MM.1S (cell line): ENCODE data around the gene ATXN1.

Source experiments
- DNase-seq: peaks from one replicate; pipeline ENCODE4 v3.0.0-alpha.2; 2015
- H2AFZ ChIP-seq: fragments of 300-600 bp; sonication (generic); 2 replicates; pipeline ENCODE4 v1.6.0; 2016; ENCODE audit warnings: antibody characterized with exemption, low read length
- H3F3A ChIP-seq: fragments of 300-600 bp; sonication (generic); 2 replicates; pipeline ENCODE4 v1.6.1; 2016; ENCODE audit warnings: mild to moderate bottlenecking, antibody characterized with exemption, low read length, moderate library complexity, mixed read lengths; ENCODE audit not compliant: insufficient read depth
- H3K27ac ChIP-seq: fragments of 300-600 bp; sonication (generic); 2 replicates; pipeline ENCODE4 v1.5.1; 2016; ENCODE audit warnings: mild to moderate bottlenecking, low read length
- H3K27me3 ChIP-seq: fragments of 300-600 bp; sonication (generic); replicated peaks from 2 replicates; pipeline ENCODE4 v1.6.0; 2016; ENCODE audit warnings: low read length; ENCODE audit not compliant: insufficient read depth
- H3K36me3 ChIP-seq: fragments of 300-600 bp; sonication (generic); replicated peaks from 2 replicates; pipeline ENCODE4 v1.6.1; 2016; ENCODE audit warnings: mild to moderate bottlenecking, low read length, mixed read lengths; ENCODE audit not compliant: insufficient read depth
- H3K4me1 ChIP-seq: fragments of 300-600 bp; sonication (generic); 2 replicates; pipeline ENCODE4 v1.6.1; 2016; ENCODE audit warnings: low read length, mixed read lengths
- H3K4me2 ChIP-seq: fragments of 300-600 bp; sonication (generic); 2 replicates; pipeline ENCODE4 v1.6.0; 2016; ENCODE audit warnings: low read depth, low read length
- H3K4me3 ChIP-seq: fragments of 300-600 bp; sonication (generic); 2 replicates; pipeline ENCODE4 v1.5.1; 2016; ENCODE audit warnings: low read length, mixed read lengths
- H3K79me2 ChIP-seq: fragments of 300-600 bp; sonication (generic); 2 replicates; pipeline ENCODE4 v1.6.1; 2016; ENCODE audit warnings: mixed run types, low read length, mixed read lengths
- H3K9ac ChIP-seq: fragments of 300-600 bp; sonication (generic); 2 replicates; pipeline ENCODE4 v1.6.1; 2016; ENCODE audit warnings: low read length, mixed read lengths
- H3K9me2 ChIP-seq: fragments of 300-600 bp; sonication (generic); replicated peaks from 2 replicates; pipeline ENCODE4 v1.6.1; 2016; ENCODE audit warnings: mild to moderate bottlenecking, low read length, mixed read lengths; ENCODE audit not compliant: insufficient read depth
- H3K9me3 ChIP-seq: fragments of 300-600 bp; sonication (generic); replicated peaks from 2 replicates; pipeline ENCODE4 v1.6.1; 2016; ENCODE audit warnings: mild to moderate bottlenecking, low read length, mixed read lengths; ENCODE audit not compliant: insufficient read depth
- H4K20me1 ChIP-seq: fragments of 300-600 bp; sonication (generic); 2 replicates; pipeline ENCODE4 v1.6.1; 2016; ENCODE audit warnings: mild to moderate bottlenecking, low read length, moderate library complexity, mixed read lengths; ENCODE audit not compliant: insufficient read depth
- EZH2 ChIP-seq: fragments of 300-600 bp; sonication (generic); optimal IDR thresholded peaks from 2 replicates; pipeline ENCODE3; 2017; ENCODE audit warnings: low read depth, mild to moderate bottlenecking, antibody characterized with exemption, low read length, mixed read lengths
- EZH2phosphoT487 ChIP-seq: fragments of 300-600 bp; sonication (generic); IDR thresholded peaks from 2 replicates; pipeline ENCODE4 v1.6.1; 2018; ENCODE audit warnings: antibody characterized with exemption, low read length
- TF ChIP-seq, protein P1 (sequence below): fragments of 300-600 bp; sonication (generic); IDR thresholded peaks from 2 replicates; pipeline ENCODE4 v1.5.1; 2016; ENCODE audit warnings: antibody characterized with exemption, low read length, mixed read lengths

Gene ATXN1

DNA sequence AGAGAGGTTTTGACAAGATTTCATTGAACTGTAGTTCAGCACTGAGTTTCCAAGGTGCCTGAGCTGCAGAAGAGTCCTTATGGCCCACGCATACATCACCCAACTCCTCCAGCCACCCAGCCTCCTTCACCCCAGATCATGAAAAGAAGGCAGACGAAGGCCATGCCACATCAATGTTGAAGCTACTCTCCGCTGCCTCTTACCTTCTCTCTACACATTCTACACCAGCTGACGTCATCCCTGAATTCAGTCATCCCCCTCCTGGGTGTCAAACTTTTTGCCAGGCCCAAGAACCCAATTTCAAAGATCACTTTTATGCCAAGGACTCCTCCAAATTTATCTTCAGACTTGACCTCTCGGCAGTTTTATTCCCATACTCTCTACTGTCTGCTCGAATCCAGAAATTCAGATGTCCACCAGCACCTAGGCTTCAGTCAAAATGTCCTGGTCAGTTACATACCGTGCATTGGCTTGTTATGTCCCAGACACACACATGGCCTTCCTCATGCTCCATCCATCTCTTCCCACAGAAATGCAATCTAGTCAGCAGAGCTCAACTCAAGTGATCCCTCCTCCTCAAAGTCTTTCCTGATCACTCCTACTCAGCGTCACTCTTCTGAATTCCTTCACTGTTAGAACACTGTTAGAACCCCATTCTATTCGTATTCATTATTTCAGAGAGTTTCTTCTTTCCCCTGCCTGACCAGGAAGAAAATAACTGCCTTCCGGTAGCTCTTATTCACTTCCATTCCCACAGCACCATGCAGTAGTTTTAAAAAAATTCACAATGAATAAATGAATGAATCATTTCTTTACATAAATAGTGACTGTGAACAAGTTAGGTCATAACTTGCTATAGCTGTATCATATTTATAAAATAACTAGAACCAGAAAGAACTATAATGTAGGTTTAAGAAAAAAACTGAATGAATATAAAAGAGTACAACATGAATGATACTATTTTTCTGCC, 11.5 kb downstream of the ATXN1 start:
- Histone ChIP-seq H3K27ac (no peak overlapping the region), H2AFZ (no peak overlapping the region), H3K36me3 (no peaks in the 10 kb centered on the region), H3K4me2 (no peak overlapping the region), H4K20me1 (no peaks in the 10 kb centered on the region), H3F3A (no peaks in the 10 kb centered on the region), H3K9me3 (no peaks in the 10 kb centered on the region), H3K79me2 (peaks cover 53% of the 10 kb centered on the region), H3K9ac (no peak overlapping the region), H3K9me2 (no peaks in the 10 kb centered on the region), H3K4me1 (no peaks in the 10 kb centered on the region), H3K4me3 (no peak overlapping the region), H3K27me3 (no peaks in the 10 kb centered on the region)
- TF ChIP-seq, protein P1, sequence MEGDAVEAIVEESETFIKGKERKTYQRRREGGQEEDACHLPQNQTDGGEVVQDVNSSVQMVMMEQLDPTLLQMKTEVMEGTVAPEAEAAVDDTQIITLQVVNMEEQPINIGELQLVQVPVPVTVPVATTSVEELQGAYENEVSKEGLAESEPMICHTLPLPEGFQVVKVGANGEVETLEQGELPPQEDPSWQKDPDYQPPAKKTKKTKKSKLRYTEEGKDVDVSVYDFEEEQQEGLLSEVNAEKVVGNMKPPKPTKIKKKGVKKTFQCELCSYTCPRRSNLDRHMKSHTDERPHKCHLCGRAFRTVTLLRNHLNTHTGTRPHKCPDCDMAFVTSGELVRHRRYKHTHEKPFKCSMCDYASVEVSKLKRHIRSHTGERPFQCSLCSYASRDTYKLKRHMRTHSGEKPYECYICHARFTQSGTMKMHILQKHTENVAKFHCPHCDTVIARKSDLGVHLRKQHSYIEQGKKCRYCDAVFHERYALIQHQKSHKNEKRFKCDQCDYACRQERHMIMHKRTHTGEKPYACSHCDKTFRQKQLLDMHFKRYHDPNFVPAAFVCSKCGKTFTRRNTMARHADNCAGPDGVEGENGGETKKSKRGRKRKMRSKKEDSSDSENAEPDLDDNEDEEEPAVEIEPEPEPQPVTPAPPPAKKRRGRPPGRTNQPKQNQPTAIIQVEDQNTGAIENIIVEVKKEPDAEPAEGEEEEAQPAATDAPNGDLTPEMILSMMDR, result no peak
- no peak for DNase-seq

GRCh38 chr6:16748025-16748319, 13.3 kb downstream of the ATXN1 start:
- Histone ChIP-seq H3K4me3 (no peak overlapping the region), H3F3A (no peaks in the 10 kb centered on the region), H2AFZ (no peak overlapping the region), H3K27ac (no peak overlapping the region), H3K9me3 (no peaks in the 10 kb centered on the region), H3K36me3 (no peaks in the 10 kb centered on the region), H4K20me1 (no peaks in the 10 kb centered on the region), H3K79me2 (peaks cover 71% of the 10 kb centered on the region), H3K4me1 (no peaks in the 10 kb centered on the region), H3K27me3 (no peaks in the 10 kb centered on the region), H3K4me2 (no peak overlapping the region), H3K9ac (no peak overlapping the region), H3K9me2 (no peaks in the 10 kb centered on the region)
- TF ChIP-seq, protein P1, result no peak
- TF ChIP-seq EZH2phosphoT487, result no peak
- TF ChIP-seq EZH2, result no peak
- no peak for DNase-seq

DNA sequence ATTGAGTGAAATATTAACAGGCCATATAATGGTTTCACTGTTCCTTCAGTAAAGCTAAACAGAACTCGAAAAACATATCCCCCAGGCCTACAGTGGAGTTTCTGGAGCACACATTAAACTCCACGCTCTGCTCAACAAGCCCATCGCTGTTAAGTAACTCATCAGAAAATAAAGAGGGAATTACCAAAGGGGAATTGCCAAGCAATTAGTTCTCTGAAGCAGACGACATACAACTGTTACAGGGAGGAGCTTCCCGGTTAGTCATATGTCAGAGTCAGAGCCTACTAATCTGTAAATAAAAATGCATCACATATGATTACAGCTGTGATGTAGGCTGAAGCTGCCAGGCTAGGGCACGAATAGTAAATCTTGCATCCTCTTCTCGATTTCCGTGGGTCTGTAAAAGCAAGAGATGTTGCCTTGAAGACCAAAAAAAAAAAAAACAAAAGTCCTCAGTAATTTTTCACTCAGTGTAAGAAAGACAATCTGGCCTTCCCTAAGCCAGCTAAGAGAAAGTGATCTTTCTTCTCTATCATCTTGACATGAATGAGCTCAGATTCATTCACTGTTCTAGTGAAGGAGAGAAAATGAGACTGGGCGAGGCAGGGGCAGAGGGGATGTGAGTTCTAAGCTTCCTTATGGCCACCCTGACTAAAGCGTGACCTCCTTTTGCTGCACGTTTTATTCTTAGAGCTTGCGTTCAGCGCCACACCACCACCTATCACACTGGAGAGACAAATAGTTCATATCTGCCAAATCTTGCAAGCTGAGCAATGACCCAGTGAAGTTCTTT, 13.8 kb downstream of the ATXN1 start:
- H2AFZ ChIP-seq, result no peak overlapping the region
- DNase-seq, result no peak
- TF ChIP-seq, protein P1, result no peak
- TF ChIP-seq EZH2 (no peak), EZH2phosphoT487 (no peak)
- H3K4me1 ChIP-seq, result peaks cover 3% of the 10 kb centered on the region; the same call in 1 of the 2 replicates
- H3K4me3 ChIP-seq, result no peak overlapping the region
- H3K9ac ChIP-seq, result no peak overlapping the region
- no peaks in the 10 kb centered on the region for H3K36me3 ChIP-seq
- no peak overlapping the region for H3K27ac ChIP-seq
- H3F3A ChIP-seq, result no peaks in the 10 kb centered on the region
- H3K4me2 ChIP-seq, result no peak overlapping the region
- no peaks in the 10 kb centered on the region for H3K9me2 ChIP-seq
- H3K9me3 ChIP-seq, result no peaks in the 10 kb centered on the region
- no peaks in the 10 kb centered on the region for H3K27me3 ChIP-seq
- no peaks in the 10 kb centered on the region for H4K20me1 ChIP-seq
- H3K79me2 ChIP-seq, result peaks cover 76% of the 10 kb centered on the region
